OCI-LY7 (cell line): ENCODE data around the gene PIK3R1.

Experiments used
- EZH2phosphoT487 ChIP-seq: fragments of 200-600 bp; sonication (generic); IDR thresholded peaks from 2 replicates; pipeline ENCODE4 v1.6.1; 2018; ENCODE audit warnings: low read depth, borderline replicate concordance, mild to moderate bottlenecking, mixed run types, antibody characterized with exemption, low read length, moderate library complexity, mixed read lengths
- TF ChIP-seq, protein P1 (sequence below): fragments of 200-600 bp; sonication (generic); conservative IDR thresholded peaks from 2 replicates; pipeline ENCODE4 v1.5.1; 2014; ENCODE audit warnings: mild to moderate bottlenecking, antibody characterized with exemption, low read length, moderate library complexity, mixed read lengths

DNA sequence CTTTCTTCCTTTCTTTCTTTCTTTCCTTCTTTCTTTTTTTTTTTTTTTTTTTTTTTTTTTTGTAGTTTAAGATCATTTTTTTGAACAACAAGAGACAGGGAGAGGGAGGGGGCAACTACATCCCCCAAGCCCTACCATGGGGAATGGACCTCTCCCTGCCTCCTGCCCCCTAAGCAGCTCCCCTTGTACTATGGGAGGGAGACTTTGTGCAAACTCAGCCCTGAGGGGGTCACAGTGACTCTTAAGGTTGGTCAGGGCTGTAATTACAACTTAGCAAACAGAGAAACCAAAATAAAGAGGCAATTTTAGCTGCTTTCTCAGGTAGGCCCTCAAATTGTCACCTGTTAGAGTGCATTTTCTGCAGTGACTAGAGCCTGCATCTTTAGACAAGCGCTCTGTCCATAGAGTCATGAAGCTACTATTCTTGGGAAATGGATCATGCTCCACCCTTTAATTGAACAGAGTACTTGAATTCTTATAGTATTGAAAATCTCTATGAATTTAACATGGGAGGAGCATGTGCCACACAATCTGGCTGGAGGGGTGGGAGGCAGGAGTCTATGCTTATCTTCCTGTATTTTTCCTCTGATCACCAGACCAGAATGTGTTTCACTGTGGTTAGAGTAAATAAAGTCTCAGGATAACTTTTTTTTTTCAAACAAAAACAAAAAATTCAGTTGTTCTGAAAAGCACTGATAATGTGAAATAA, 24.3 kb upstream of the PIK3R1 start:
- TF ChIP-seq, protein P1, sequence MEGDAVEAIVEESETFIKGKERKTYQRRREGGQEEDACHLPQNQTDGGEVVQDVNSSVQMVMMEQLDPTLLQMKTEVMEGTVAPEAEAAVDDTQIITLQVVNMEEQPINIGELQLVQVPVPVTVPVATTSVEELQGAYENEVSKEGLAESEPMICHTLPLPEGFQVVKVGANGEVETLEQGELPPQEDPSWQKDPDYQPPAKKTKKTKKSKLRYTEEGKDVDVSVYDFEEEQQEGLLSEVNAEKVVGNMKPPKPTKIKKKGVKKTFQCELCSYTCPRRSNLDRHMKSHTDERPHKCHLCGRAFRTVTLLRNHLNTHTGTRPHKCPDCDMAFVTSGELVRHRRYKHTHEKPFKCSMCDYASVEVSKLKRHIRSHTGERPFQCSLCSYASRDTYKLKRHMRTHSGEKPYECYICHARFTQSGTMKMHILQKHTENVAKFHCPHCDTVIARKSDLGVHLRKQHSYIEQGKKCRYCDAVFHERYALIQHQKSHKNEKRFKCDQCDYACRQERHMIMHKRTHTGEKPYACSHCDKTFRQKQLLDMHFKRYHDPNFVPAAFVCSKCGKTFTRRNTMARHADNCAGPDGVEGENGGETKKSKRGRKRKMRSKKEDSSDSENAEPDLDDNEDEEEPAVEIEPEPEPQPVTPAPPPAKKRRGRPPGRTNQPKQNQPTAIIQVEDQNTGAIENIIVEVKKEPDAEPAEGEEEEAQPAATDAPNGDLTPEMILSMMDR, result no peak
- TF ChIP-seq EZH2phosphoT487, result no peak
